H9 (cell line): Measurements from ENCODE around the gene PXN. TPM values are rescaled to one million over a fixed set of nuclear protein-coding genes. Genes with fewer than 3 reads are reported as not detected.

Experiments
- DNase-seq: peaks from one replicate; pipeline ENCODE4 v3.0.0-alpha.2; 2017
- H2AFZ ChIP-seq: one replicate; pipeline ENCODE4 v1.6.1; 2013; ENCODE audit warnings: mild to moderate bottlenecking, low read length, control low read depth, moderate library complexity
- H2AK5ac ChIP-seq: 2 replicates; pipeline ENCODE4 v1.6.1; 2013; ENCODE audit warnings: low read length, control low read depth, mixed read lengths; ENCODE audit not compliant: insufficient read length
- H2BK120ac ChIP-seq: one replicate; pipeline ENCODE4 v1.6.1; 2013; ENCODE audit warnings: low read depth, mild to moderate bottlenecking, low read length, control low read depth, inconsistent platforms; ENCODE audit not compliant: poor library complexity, severe bottlenecking
- H2BK12ac ChIP-seq: 2 replicates; pipeline ENCODE4 v1.6.1; 2013; ENCODE audit warnings: low read length, control low read depth, mixed read lengths, low read depth; ENCODE audit not compliant: insufficient read length
- H2BK15ac ChIP-seq: 2 replicates; pipeline ENCODE4 v1.6.1; 2013; ENCODE audit warnings: low read depth, low read length, control low read depth
- H2BK20ac ChIP-seq: one replicate; pipeline ENCODE4 v1.6.1; 2013; ENCODE audit warnings: low read depth, mild to moderate bottlenecking, low read length, control low read depth, inconsistent platforms; ENCODE audit not compliant: poor library complexity, severe bottlenecking
- H2BK5ac ChIP-seq: 2 replicates; pipeline ENCODE4 v1.6.1; 2013; ENCODE audit warnings: low read length, control low read depth, mixed read lengths; ENCODE audit not compliant: insufficient read length
- H3K14ac ChIP-seq: 2 replicates; pipeline ENCODE4 v1.6.1; 2013; ENCODE audit warnings: low read length, control low read depth; ENCODE audit not compliant: insufficient read depth
- H3K18ac ChIP-seq: 2 replicates; pipeline ENCODE4 v1.6.1; 2013; ENCODE audit warnings: low read depth, mild to moderate bottlenecking, mixed read lengths, low read length, control low read depth; ENCODE audit not compliant: insufficient read length
- H3K23ac ChIP-seq: 2 replicates; pipeline ENCODE4 v1.6.1; 2013; ENCODE audit warnings: low read length, control low read depth, mixed read lengths, low read depth; ENCODE audit not compliant: insufficient read length
- H3K23me2 ChIP-seq: 2 replicates; pipeline ENCODE4 v1.6.1; 2013; ENCODE audit warnings: low read depth, mild to moderate bottlenecking, mixed read lengths, low read length, control low read depth; ENCODE audit not compliant: insufficient read length, poor library complexity, severe bottlenecking
- H3K27ac ChIP-seq: 2 replicates; pipeline ENCODE4 v1.5.1; 2013; ENCODE audit warnings: low read length, control low read depth, mixed read lengths, low read depth; ENCODE audit not compliant: insufficient read length
- H3K27me3 ChIP-seq: 2 replicates; pipeline ENCODE4 v1.6.1; 2013; ENCODE audit warnings: low read length, control low read depth, inconsistent platforms; ENCODE audit not compliant: insufficient read depth
- H3K4ac ChIP-seq: 2 replicates; pipeline ENCODE4 v1.6.1; 2013; ENCODE audit warnings: low read depth, mild to moderate bottlenecking, control low read depth, inconsistent platforms, low read length, moderate library complexity
- H3K4me1 ChIP-seq: 2 replicates; pipeline ENCODE4 v1.6.1; 2013; ENCODE audit warnings: low read length, control low read depth, inconsistent platforms; ENCODE audit not compliant: insufficient read depth
- H3K4me2 ChIP-seq: 2 replicates; pipeline ENCODE4 v1.6.1; 2013; ENCODE audit warnings: low read length, control low read depth, mixed read lengths; ENCODE audit not compliant: insufficient read length, insufficient read depth
- H3K56ac ChIP-seq: 2 replicates; pipeline ENCODE4 v1.6.1; 2013; ENCODE audit warnings: low read depth, mild to moderate bottlenecking, mixed read lengths, low read length, control low read depth; ENCODE audit not compliant: insufficient read length
- H3K79me1 ChIP-seq: 2 replicates; pipeline ENCODE4 v1.6.1; 2013; ENCODE audit warnings: low read depth, mild to moderate bottlenecking, moderate library complexity, low read length, control low read depth, inconsistent platforms; ENCODE audit not compliant: insufficient read depth, poor library complexity, severe bottlenecking
- H3K79me2 ChIP-seq: 2 replicates; pipeline ENCODE4 v1.6.1; 2013; ENCODE audit warnings: low read length, control low read depth, inconsistent platforms; ENCODE audit not compliant: insufficient read depth
- H3K9ac ChIP-seq: 2 replicates; pipeline ENCODE4 v1.6.1; 2013; ENCODE audit warnings: low read length, control low read depth, mixed read lengths; ENCODE audit not compliant: insufficient read length; ENCODE audit errors: extremely low read depth
- H3K9me3 ChIP-seq: one replicate; pipeline ENCODE4 v1.6.1; 2013; ENCODE audit warnings: low read depth, low read length, inconsistent platforms; ENCODE audit not compliant: control insufficient read depth
- H3T11ph ChIP-seq: one replicate; pipeline ENCODE4 v1.6.1; 2013; ENCODE audit warnings: mild to moderate bottlenecking, low read length, control low read depth, inconsistent platforms
- H4K20me1 ChIP-seq: one replicate; pipeline ENCODE4 v1.6.1; 2013; ENCODE audit not compliant: control insufficient read depth, insufficient read length, insufficient read depth
- H4K5ac ChIP-seq: 2 replicates; pipeline ENCODE4 v1.6.1; 2013; ENCODE audit warnings: low read depth, mild to moderate bottlenecking, mixed read lengths, low read length, control low read depth; ENCODE audit not compliant: insufficient read length
- H4K8ac ChIP-seq: replicated peaks from 2 replicates; pipeline ENCODE4 v1.6.1; 2013; ENCODE audit warnings: low read length, control low read depth, mixed read lengths, low read depth; ENCODE audit not compliant: insufficient read length
- H4K91ac ChIP-seq: 2 replicates; pipeline ENCODE4 v1.6.1; 2013; ENCODE audit warnings: low read depth, mild to moderate bottlenecking, moderate library complexity, mixed read lengths, low read length, control low read depth; ENCODE audit not compliant: insufficient read length
- H3K27ac Mint-ChIP-seq, 3 experiments: 2 replicates in 2 of 3; 3 replicates in 1 of 3; pipeline ENCODE4 v1.8.0; 2020 to 2021; ENCODE audit warnings: mixed read lengths in 3 of 3, mild to moderate bottlenecking in 1 of 3, moderate library complexity in 1 of 3
- H3K27me3 Mint-ChIP-seq: 2 replicates; pipeline ENCODE4 v1.8.0; 2021; ENCODE audit warnings: low read depth, mild to moderate bottlenecking, moderate library complexity, mixed read lengths
- H3K36me3 Mint-ChIP-seq, 3 experiments: 2 replicates in 2 of 3; 3 replicates in 1 of 3; pipeline ENCODE4 v1.8.0; 2020 to 2021; ENCODE audit warnings: low read depth in 3 of 3, mixed read lengths in 3 of 3; ENCODE audit not compliant: insufficient read depth in 1 of 3
- H3K4me1 Mint-ChIP-seq, 2 experiments: 2 replicates each; pipeline ENCODE4 v1.8.0; 2020; ENCODE audit warnings: mixed read lengths in 2 of 2
- H3K4me3 Mint-ChIP-seq, 2 experiments: 2 replicates in 1 of 2; 3 replicates in 1 of 2; pipeline ENCODE4 v1.8.0; 2020 to 2021; ENCODE audit warnings: mild to moderate bottlenecking in 2 of 2, mixed read lengths in 2 of 2, moderate library complexity in 1 of 2
- H3K9me3 Mint-ChIP-seq, 2 experiments: 2 replicates in 1 of 2; 3 replicates in 1 of 2; pipeline ENCODE4 v1.8.0; 2020; ENCODE audit warnings: mild to moderate bottlenecking in 2 of 2, mixed read lengths in 2 of 2, moderate library complexity in 1 of 2
- CTCF ChIP-seq: fragments of 200-600 bp; sonication (generic); conservative IDR thresholded peaks from 3 replicates; pipeline ENCODE4 v1.8.0; 2021; ENCODE audit warnings: antibody characterized with exemption, mild to moderate bottlenecking
- WGBS: extraction: QIAGEN DNeasy Blood & Tissue Kit; methylation state at CpG from one replicate; pipeline ENCODE4 v1.1.7; 2013; ENCODE audit warnings: missing lambda C conversion rate, low lambda C conversion rate, mixed read lengths; ENCODE audit not compliant: insufficient read length; ENCODE audit errors: extremely low coverage; 5-methylcytosine and 5-hydroxymethylcytosine counted together
- total RNA-seq: library from RNA; stranded (reverse); gene quantifications from 2 replicates; pipeline ENCODE4 v1.2.1, GENCODE V29; 2021

PXN gene
- total RNA-seq, 1 experiment from 2014 or later, result 92.8 TPM

- Mint-ChIP-seq H3K27ac (peak overlapping the region; percentile 81 to 99 (median 98)), H3K9me3 (peaks cover 0 to 2% of the 10 kb centered on the region in 2 experiments; a peak in 1 of 5 replicates), H3K4me3 (peak overlapping the region; percentile 93 to 98), H3K4me1 (peaks cover 23 to 32% of the 10 kb centered on the region in 2 experiments), H3K27me3 (no peaks in the 10 kb centered on the region; the same call in 1 of the 2 replicates), H3K36me3 (peaks cover 40 to 57% (median 41%) of the 10 kb centered on the region in 3 experiments)
- Histone ChIP-seq H3K14ac (no peak overlapping the region), H3K79me1 (no peaks in the 10 kb centered on the region), H2BK5ac (no peak overlapping the region), H3K9ac (peak overlapping the region; percentile 99), H3K23ac (no peak overlapping the region), H3K27me3 (no peaks in the 10 kb centered on the region), H2BK120ac (no peak overlapping the region), H2BK15ac (no peak overlapping the region), H2BK20ac (no peak overlapping the region), H4K20me1 (no peaks in the 10 kb centered on the region), H3K79me2 (peaks cover 13% of the 10 kb centered on the region; the same call in 1 of the 2 replicates), H4K8ac (no peak overlapping the region), H3K4me2 (peak overlapping the region; percentile 98), H3K56ac (no peak overlapping the region), H3K4me1 (no peaks in the 10 kb centered on the region), H3K23me2 (peaks cover 10% of the 10 kb centered on the region), H3K18ac (no peak overlapping the region), H3K4ac (no peak overlapping the region), H4K5ac (no peak overlapping the region), H2AK5ac (no peak overlapping the region), H3K9me3 (no peaks in the 10 kb centered on the region), H2BK12ac (no peak overlapping the region), H3T11ph (no peak overlapping the region), H2AFZ (no peak overlapping the region), H3K27ac (no peak overlapping the region), H4K91ac (no peak overlapping the region)
- TF ChIP-seq CTCF, result no peak
- DNase-seq, result no peak
- WGBS, result no CpG with 5 or more reads among the region's 7 CpGs
Measured at GRCh38 chr12:120199025-120199424, 66.5 kb downstream of the PXN start.
